Stimulated activated CD8-positive, alpha-beta memory T cell treated with anti-CD3 and anti-CD28 coated beads, Interleukin-4, amount 100 ng/mL, for 48 hours (primary cell): ENCODE results near the gene MLYCD.

Experiments used
- DNase-seq: peaks from one replicate; pipeline ENCODE4 v3.0.0-alpha.2; 2020

The MLYCD gene

GRCh38 chr16:83973077-83973476 lies 74.2 kb downstream of the MLYCD start:
- DNase-seq: no peak

DNA sequence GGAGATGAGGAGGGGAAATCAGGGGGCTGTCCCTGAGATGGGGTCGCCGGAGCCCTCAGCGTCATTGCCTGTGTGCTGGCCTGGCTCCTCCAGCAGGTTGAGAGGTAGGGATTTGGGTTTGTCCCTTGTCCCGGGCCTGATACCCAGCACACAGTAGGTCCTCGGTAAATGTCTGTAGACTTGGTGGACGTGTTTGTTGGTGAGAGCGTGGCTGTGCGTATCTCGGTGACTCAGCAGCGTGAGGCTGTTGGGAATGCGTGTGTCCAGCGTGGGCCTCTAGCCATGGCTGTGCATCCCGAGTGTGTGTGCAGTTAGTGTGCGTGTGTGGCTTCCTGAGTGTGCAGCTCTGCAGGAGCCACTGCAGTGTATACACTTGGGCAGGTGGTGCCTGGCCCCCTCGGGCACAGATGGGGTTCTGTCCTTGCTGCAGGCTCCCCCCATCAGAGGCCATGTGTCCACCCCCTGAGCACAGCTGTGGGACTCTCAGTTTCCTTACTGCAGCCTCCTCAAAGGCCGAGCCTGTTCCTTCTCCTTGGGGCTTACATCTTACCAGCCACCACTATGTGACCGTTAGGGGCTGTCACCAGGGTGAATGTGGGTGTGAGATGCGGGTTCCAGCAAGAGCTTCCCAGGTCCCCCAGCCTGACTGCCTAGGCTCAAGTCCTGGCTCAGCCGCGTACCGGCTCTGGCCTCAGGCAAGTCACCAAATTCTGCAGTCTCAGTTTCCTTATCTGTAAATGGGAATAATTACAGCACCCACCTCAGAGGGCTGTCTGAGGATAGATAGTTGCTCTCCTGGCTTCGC lies 74.9 kb downstream of the MLYCD start:
- DNase-seq: no peak

DNA sequence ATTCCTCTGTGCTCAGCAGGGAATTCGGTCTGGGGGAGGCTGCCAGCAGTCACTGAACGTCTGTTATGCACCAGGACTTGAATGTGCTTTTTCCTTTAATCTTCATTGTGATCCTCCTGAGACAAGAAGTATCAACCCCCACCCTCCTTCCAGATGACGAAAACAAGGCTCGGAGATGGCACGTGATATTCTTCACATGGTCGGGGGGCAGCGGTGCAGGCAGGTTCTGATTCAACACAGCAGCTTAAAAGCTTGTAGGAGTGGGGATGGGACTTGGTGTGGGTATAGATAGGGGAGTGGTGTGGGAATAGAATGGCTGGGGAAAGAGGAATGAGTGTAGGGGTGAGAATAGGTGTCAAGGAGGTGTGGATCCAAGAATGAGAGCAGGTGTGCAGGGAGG lies 75.6 kb downstream of the MLYCD start:
- DNase-seq: no peak

GRCh38 chr16:83975590-83976260 lies 76.8 kb downstream of the MLYCD start:
- DNase-seq: no peak
